ENCODE results near the gene THAP11.

DNA sequence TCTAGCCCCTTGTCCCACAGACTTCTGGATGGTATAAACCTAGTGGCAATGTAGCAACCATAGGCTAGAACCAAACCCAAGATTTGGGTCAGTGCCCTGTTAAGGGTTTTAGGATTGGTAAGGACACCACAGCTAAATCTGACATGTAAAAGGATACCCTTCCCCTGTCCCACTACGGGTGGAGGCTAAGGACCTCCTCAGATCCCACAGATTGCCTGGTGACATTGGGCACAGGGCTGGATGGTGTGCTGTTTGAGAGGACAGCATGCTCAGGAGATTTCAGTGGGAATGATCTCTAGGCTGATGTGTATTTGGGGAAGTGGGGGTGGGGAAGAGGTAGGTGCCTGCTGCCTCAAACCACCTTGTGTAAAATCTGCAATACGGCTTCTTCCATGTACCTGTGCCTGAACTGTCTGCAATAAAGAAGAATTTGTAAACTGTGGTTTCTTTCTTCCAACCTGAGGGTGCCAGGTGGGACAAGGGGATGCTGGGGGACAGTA is 30.1 kb downstream of the THAP11 start:
- TF ChIP-seq EZH2 (IDR thresholded peaks at IDR 0.05; ENCODE audit: insufficient read depth, poor library complexity, severe bottlenecking): no peak
- TF ChIP-seq EZH2phosphoT487 (IDR thresholded peaks at IDR 0.05; ENCODE audit: insufficient read depth, low read depth): no peak

Measured in GM23248 (cell line).